ENCODE measurements around the gene ARHGAP25.

DNA sequence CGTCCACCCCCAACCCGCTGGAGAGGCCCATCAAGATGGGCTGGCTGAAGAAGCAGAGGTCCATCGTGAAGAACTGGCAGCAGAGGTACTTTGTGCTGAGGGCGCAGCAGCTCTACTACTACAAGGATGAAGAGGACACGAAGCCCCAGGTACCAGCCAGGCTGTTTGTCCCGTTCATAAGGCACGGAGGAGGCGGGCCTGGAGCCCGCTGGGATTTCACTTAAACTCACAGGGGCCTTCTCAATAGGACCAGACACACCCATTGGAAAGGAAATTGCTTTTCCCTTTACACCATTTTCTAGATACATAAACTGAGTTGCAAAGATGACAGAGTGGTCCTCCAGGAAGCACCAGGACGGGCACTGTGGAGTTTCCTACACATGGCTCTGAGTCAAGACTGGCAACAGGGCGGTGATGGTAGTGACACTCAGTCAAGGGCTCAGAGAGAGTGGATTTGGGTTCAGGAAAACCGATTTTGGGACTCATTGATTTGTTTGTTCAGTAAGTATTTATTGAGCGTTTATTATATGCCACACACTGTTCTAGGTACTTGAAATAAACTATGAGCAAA is 40.7 kb downstream of the ARHGAP25 start:
- no peak for TF ChIP-seq POLR2AphosphoS5 (IDR thresholded peaks at IDR 0.05; ENCODE audit: insufficient read depth, low read depth, low read length)
- TF ChIP-seq, protein P1, sequence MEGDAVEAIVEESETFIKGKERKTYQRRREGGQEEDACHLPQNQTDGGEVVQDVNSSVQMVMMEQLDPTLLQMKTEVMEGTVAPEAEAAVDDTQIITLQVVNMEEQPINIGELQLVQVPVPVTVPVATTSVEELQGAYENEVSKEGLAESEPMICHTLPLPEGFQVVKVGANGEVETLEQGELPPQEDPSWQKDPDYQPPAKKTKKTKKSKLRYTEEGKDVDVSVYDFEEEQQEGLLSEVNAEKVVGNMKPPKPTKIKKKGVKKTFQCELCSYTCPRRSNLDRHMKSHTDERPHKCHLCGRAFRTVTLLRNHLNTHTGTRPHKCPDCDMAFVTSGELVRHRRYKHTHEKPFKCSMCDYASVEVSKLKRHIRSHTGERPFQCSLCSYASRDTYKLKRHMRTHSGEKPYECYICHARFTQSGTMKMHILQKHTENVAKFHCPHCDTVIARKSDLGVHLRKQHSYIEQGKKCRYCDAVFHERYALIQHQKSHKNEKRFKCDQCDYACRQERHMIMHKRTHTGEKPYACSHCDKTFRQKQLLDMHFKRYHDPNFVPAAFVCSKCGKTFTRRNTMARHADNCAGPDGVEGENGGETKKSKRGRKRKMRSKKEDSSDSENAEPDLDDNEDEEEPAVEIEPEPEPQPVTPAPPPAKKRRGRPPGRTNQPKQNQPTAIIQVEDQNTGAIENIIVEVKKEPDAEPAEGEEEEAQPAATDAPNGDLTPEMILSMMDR (IDR thresholded peaks at IDR 0.05; ENCODE audit: extremely low read depth in 1 of 2, insufficient read depth in 1 of 2, low read depth in 1 of 2, low read length in 2 of 2): no peak

Data from endothelial cell of umbilical vein (primary cell).